Measurements from ENCODE around the gene UVSSA. TPM values are rescaled to one million over a fixed set of nuclear protein-coding genes. Genes with fewer than 3 reads are reported as not detected.

Gene UVSSA
- polyA plus RNA-seq, 1 donor from 2014 or later = 13.3 TPM

DNA sequence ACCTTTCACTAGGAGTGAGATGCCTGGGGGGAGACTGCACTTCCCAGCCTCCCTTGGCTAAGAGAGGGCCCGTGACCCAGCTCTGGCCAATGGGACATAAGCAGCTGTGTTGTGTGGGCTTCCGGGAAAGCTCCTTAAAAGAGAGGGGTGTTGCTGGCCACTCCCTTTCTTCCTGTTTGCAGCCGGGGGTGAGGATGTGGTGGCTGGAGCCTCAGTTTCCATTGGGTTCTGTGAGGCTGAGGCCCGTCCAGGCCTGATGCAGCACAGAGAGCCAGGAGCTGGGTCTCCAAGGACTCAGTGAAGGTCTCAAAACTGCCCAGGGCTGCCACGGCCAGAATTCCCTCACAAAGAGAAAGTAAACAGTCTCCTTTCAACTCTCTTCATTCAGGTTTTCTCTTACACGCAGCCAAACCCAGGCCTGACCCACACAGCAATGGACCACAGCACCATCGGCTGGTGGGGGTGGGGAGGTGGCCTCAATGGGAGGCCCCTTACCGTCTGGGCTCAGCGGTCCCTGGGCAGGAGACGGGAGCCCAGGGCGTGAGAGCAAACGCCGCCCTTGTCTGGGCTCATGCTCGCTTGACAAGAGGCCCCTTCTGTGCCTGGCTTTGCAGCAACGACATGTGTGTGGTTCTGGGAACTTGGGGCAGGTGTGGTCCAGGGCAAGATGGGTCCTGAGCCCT lies 52.6 kb downstream of the UVSSA start:
- H3K4me2 ChIP-seq (ENCODE audit: low read length) = no peak overlapping the region
- no peaks in the 10 kb centered on the region for H3K36me3 ChIP-seq (ENCODE audit: insufficient read depth, low read length)
- H3K79me2 ChIP-seq (replicated peaks; ENCODE audit: insufficient read depth, low read length) = no peaks in the 10 kb centered on the region
- H3K4me3 ChIP-seq (ENCODE audit: low read length) = no peak overlapping the region
- peaks cover 29% of the 10 kb centered on the region for H3K9me3 ChIP-seq (ENCODE audit: low read length)
- no peak overlapping the region for H3K27ac ChIP-seq (ENCODE audit: low read length)
- TF ChIP-seq, protein P1, sequence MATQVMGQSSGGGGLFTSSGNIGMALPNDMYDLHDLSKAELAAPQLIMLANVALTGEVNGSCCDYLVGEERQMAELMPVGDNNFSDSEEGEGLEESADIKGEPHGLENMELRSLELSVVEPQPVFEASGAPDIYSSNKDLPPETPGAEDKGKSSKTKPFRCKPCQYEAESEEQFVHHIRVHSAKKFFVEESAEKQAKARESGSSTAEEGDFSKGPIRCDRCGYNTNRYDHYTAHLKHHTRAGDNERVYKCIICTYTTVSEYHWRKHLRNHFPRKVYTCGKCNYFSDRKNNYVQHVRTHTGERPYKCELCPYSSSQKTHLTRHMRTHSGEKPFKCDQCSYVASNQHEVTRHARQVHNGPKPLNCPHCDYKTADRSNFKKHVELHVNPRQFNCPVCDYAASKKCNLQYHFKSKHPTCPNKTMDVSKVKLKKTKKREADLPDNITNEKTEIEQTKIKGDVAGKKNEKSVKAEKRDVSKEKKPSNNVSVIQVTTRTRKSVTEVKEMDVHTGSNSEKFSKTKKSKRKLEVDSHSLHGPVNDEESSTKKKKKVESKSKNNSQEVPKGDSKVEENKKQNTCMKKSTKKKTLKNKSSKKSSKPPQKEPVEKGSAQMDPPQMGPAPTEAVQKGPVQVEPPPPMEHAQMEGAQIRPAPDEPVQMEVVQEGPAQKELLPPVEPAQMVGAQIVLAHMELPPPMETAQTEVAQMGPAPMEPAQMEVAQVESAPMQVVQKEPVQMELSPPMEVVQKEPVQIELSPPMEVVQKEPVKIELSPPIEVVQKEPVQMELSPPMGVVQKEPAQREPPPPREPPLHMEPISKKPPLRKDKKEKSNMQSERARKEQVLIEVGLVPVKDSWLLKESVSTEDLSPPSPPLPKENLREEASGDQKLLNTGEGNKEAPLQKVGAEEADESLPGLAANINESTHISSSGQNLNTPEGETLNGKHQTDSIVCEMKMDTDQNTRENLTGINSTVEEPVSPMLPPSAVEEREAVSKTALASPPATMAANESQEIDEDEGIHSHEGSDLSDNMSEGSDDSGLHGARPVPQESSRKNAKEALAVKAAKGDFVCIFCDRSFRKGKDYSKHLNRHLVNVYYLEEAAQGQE (IDR thresholded peaks at IDR 0.05; ENCODE audit: borderline replicate concordance) = no peak
- TF ChIP-seq RAD21 (conservative IDR thresholded peaks at IDR 0.05) (no peak), TAF1 (IDR thresholded peaks at IDR 0.05; ENCODE audit: low read depth) (no peak), POLR2AphosphoS5 (IDR thresholded peaks at IDR 0.05) (no peak), SMC3 (conservative IDR thresholded peaks at IDR 0.05; ENCODE audit: poor library complexity) (no peak), EZH2 (IDR thresholded peaks at IDR 0.05; ENCODE audit: borderline replicate concordance, insufficient read depth, low read length, poor library complexity, severe bottlenecking) (no peak), MXI1 (conservative IDR thresholded peaks at IDR 0.05; ENCODE audit: poor library complexity, severe bottlenecking) (no peak), EP300 (conservative IDR thresholded peaks at IDR 0.05; ENCODE audit: poor library complexity, severe bottlenecking) (no peak)
- TF ChIP-seq, protein P2, sequence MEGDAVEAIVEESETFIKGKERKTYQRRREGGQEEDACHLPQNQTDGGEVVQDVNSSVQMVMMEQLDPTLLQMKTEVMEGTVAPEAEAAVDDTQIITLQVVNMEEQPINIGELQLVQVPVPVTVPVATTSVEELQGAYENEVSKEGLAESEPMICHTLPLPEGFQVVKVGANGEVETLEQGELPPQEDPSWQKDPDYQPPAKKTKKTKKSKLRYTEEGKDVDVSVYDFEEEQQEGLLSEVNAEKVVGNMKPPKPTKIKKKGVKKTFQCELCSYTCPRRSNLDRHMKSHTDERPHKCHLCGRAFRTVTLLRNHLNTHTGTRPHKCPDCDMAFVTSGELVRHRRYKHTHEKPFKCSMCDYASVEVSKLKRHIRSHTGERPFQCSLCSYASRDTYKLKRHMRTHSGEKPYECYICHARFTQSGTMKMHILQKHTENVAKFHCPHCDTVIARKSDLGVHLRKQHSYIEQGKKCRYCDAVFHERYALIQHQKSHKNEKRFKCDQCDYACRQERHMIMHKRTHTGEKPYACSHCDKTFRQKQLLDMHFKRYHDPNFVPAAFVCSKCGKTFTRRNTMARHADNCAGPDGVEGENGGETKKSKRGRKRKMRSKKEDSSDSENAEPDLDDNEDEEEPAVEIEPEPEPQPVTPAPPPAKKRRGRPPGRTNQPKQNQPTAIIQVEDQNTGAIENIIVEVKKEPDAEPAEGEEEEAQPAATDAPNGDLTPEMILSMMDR (IDR thresholded peaks at IDR 0.05; ENCODE audit: poor library complexity, severe bottlenecking) = no peak
- H3K9ac ChIP-seq (ENCODE audit: low read length) = no peak overlapping the region
- H3K27me3 ChIP-seq (ENCODE audit: insufficient read depth, low read depth, low read length) = peaks cover 42% of the 10 kb centered on the region
- no peak overlapping the region for H2AFZ ChIP-seq (ENCODE audit: low read depth, low read length)
- H4K20me1 ChIP-seq (ENCODE audit: insufficient read depth) = no peaks in the 10 kb centered on the region
- no peaks in the 10 kb centered on the region for H3K9me2 ChIP-seq (ENCODE audit: insufficient read depth, low read length)
- no peaks in the 10 kb centered on the region for H3F3A ChIP-seq (ENCODE audit: insufficient read depth, low read length, poor library complexity, severe bottlenecking)

DNA sequence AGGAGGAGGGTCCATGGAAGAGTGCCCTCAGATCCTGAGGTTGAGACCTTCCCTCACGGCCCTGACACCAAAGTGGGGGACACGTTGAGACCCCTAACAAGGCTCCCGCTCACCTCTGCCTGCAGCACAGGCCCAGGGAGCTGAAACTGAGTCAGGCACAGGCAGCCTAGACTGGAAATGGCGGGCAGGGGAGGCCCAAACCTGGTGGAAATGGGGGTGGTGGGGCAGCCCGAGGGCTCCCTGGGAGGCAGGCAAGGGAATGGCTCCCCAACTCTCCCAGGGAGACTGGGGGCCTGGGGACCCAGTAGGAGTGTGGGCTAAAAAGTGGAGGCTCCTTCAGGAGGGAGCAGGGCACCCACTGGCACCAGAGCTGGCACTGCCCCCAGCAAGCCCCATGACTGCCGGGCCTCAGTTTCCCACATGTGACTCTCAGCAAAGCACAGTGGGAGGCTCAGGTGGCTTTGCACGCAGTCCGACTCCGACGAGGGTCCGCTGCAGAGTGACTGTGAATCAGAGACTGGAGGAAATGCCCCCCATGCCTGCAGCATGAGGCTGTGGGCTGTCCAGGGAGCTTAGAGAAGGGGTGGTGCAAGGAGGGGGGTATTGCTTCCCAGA lies 53.3 kb downstream of the UVSSA start:
- peaks cover 48% of the 10 kb centered on the region for H3K27me3 ChIP-seq (ENCODE audit: insufficient read depth, low read depth, low read length)
- H3K9me3 ChIP-seq (ENCODE audit: low read length) = peaks cover 35% of the 10 kb centered on the region
- no peak overlapping the region for H3K27ac ChIP-seq (ENCODE audit: low read length)
- no peaks in the 10 kb centered on the region for H4K20me1 ChIP-seq (ENCODE audit: insufficient read depth)
- no peaks in the 10 kb centered on the region for H3F3A ChIP-seq (ENCODE audit: insufficient read depth, low read length, poor library complexity, severe bottlenecking)
- no peak overlapping the region for H3K4me3 ChIP-seq (ENCODE audit: low read length)
- H3K79me2 ChIP-seq (replicated peaks; ENCODE audit: insufficient read depth, low read length) = no peaks in the 10 kb centered on the region
- H3K36me3 ChIP-seq (ENCODE audit: insufficient read depth, low read length) = no peaks in the 10 kb centered on the region
- H3K9ac ChIP-seq (ENCODE audit: low read length) = no peak overlapping the region
- no peak overlapping the region for H3K4me2 ChIP-seq (ENCODE audit: low read length)
- H3K9me2 ChIP-seq (ENCODE audit: insufficient read depth, low read length) = no peaks in the 10 kb centered on the region
- no peak overlapping the region for H2AFZ ChIP-seq (ENCODE audit: low read depth, low read length)
- TF ChIP-seq, protein P2 (IDR thresholded peaks at IDR 0.05; ENCODE audit: poor library complexity, severe bottlenecking) = no peak

Measured in neural cell (in vitro differentiated cells).